Measurements from ENCODE around the gene ZNF350. TPM values are rescaled to one million over a fixed set of nuclear protein-coding genes. Genes with fewer than 3 reads are reported as not detected.

ZNF350 gene
- total and polyA plus RNA-seq, 2 of the 13 experiments (the other 11 are each of a cell fraction or from before 2014, with no cell fraction given) = 3.7 to 6.9 TPM

GRCh38 chr19:51926784-51927741 lies 59.6 kb downstream of the ZNF350 start, which contains the start of gene ZNF613 (continued):
- TF ChIP-seq ZNF513 (CRISPR knock-in tag; conservative IDR thresholded peaks at IDR 0.05) (no peak), ZNF660 (CRISPR knock-in tag; IDR thresholded peaks at IDR 0.05; ENCODE audit: borderline replicate concordance, low read depth) (no peak), ZNF800 (CRISPR knock-in tag; IDR thresholded peaks at IDR 0.05) (no peak), ZNF546 (CRISPR knock-in tag; conservative IDR thresholded peaks at IDR 0.05) (no peak), ZBTB46 (CRISPR knock-in tag; IDR thresholded peaks at IDR 0.05; ENCODE audit: borderline replicate concordance) (no peak), HMG20A (CRISPR knock-in tag; IDR thresholded peaks at IDR 0.05; ENCODE audit: borderline replicate concordance) (no peak), SPEN (CRISPR knock-in tag; IDR thresholded peaks at IDR 0.05; ENCODE audit: low read depth) (peak; percentile 45; the same call in 1 of the 2 replicates), SAP130 (CRISPR knock-in tag; IDR thresholded peaks at IDR 0.05; ENCODE audit: low read depth) (peak; percentile 91)
- TF ChIP-seq, protein P1, sequence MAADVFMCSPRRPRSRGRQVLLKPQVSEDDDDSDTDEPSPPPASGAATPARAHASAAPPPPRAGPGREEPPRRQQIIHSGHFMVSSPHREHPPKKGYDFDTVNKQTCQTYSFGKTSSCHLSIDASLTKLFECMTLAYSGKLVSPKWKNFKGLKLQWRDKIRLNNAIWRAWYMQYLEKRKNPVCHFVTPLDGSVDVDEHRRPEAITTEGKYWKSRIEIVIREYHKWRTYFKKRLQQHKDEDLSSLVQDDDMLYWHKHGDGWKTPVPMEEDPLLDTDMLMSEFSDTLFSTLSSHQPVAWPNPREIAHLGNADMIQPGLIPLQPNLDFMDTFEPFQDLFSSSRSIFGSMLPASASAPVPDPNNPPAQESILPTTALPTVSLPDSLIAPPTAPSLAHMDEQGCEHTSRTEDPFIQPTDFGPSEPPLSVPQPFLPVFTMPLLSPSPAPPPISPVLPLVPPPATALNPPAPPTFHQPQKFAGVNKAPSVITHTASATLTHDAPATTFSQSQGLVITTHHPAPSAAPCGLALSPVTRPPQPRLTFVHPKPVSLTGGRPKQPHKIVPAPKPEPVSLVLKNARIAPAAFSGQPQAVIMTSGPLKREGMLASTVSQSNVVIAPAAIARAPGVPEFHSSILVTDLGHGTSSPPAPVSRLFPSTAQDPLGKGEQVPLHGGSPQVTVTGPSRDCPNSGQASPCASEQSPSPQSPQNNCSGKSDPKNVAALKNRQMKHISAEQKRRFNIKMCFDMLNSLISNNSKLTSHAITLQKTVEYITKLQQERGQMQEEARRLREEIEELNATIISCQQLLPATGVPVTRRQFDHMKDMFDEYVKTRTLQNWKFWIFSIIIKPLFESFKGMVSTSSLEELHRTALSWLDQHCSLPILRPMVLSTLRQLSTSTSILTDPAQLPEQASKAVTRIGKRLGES (CRISPR knock-in tag; IDR thresholded peaks at IDR 0.05; ENCODE audit: borderline replicate concordance) = no peak
- TF ChIP-seq, protein P2, sequence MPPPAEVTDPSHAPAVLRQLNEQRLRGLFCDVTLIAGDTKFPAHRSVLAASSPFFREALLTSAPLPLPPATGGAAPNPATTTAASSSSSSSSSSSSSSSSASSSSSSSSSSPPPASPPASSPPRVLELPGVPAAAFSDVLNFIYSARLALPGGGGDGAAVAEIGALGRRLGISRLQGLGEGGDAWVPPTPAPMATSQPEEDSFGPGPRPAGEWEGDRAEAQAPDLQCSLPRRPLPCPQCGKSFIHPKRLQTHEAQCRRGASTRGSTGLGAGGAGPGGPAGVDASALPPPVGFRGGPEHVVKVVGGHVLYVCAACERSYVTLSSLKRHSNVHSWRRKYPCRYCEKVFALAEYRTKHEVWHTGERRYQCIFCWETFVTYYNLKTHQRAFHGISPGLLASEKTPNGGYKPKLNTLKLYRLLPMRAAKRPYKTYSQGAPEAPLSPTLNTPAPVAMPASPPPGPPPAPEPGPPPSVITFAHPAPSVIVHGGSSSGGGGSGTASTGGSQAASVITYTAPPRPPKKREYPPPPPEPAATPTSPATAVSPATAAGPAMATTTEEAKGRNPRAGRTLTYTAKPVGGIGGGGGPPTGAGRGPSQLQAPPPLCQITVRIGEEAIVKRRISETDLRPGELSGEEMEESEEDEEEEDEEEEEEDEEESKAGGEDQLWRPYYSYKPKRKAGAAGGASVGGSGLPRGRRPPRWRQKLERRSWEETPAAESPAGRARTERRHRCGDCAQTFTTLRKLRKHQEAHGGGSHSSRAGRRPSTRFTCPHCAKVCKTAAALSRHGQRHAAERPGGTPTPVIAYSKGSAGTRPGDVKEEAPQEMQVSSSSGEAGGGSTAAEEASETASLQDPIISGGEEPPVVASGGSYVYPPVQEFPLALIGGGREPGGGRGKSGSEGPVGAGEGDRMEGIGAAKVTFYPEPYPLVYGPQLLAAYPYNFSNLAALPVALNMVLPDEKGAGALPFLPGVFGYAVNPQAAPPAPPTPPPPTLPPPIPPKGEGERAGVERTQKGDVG (CRISPR knock-in tag; IDR thresholded peaks at IDR 0.05; ENCODE audit: borderline replicate concordance) = no peak

Measured in HepG2 (cell line).